HCT116 (cell line): Measurements from ENCODE around the gene UQCRQ. TPM values are rescaled to one million over a fixed set of nuclear protein-coding genes. Genes with fewer than 3 reads are reported as not detected.
"Not testable (repeated sequence)": the region's sequence is repeated elsewhere in the genome, so short reads cannot be mapped to it uniquely, and the experiment has no call there.

ENCODE experiments used
- ATAC-seq: fragments of 200-7000 bp; cut with Tn5 transposase; 2 replicates; pipeline ENCODE4 v1.9.1; 2020; ENCODE audit warnings: mild to moderate bottlenecking, moderate library complexity
- BruUV-seq: library from RNA; stranded (reverse); fragments of 400-500 nt; replicated peaks from 2 replicates; lab custom pipeline; 2021; lab: Mats Ljungman, UMichigan
- CTCF ChIA-PET: fragments of 300-600 bp; sonication (Branson Sonifier 250); formaldehyde crosslinking; loops from one replicate; lab custom pipeline; 2021; ENCODE audit warnings: antibody characterized with exemption; lab: Charles Lee
- POLR2A ChIA-PET: fragments of 300-600, 350-600 bp; sonication (Branson Sonifier 250); formaldehyde crosslinking; loops from one replicate; lab custom pipeline; 2021; ENCODE audit warnings: antibody characterized with exemption; lab: Charles Lee
- RAD21 ChIA-PET, 2 experiments: fragments of 300-600 bp; sonication (Branson Sonifier 250); formaldehyde crosslinking; loops; one replicate each; lab custom pipeline; 2023; ENCODE audit warnings: low total read pairs in 2 of 2; ENCODE audit not compliant: uncharacterized antibody in 2 of 2, unreplicated experiment in 2 of 2, low non-redundant PET in 1 of 2; lab: Charles Lee
- DNase-seq: peaks from one replicate; pipeline ENCODE4 v3.0.0-alpha.2; 2010; ENCODE audit warnings: low read depth, low spot score
- H2AFZ ChIP-seq: fragments of 200-600 bp; shearing (Covaris generic), sonication (generic); 2 replicates; pipeline ENCODE4 v1.6.1; 2017; ENCODE audit warnings: low read depth, mixed run types, mixed read lengths, antibody characterized with exemption, low read length; ENCODE audit not compliant: poor library complexity, severe bottlenecking
- H3K27ac ChIP-seq: 2 replicates; pipeline ENCODE4 v1.5.1; 2012; ENCODE audit warnings: low read depth, low read length
- H3K27me3 ChIP-seq: fragments of 200-600 bp; sonication (generic); 2 replicates; pipeline ENCODE4 v1.6.1; 2016; ENCODE audit warnings: mixed run types, low read length, mixed read lengths; ENCODE audit not compliant: insufficient read depth
- H3K36me3 ChIP-seq, 2 experiments: fragments of 200-500 bp in 1 of 2; fragments of 200-600 bp in 1 of 2; sonication (Bioruptor generic) in 1 of 2; sonication (generic) in 1 of 2; 2 replicates each; pipeline versions ENCODE4 v1.5.1 to v1.6.1; 2014 to 2016; ENCODE audit warnings: low read length in 2 of 2, inconsistent platforms in 1 of 2, mixed read lengths in 1 of 2, mixed run types in 1 of 2; ENCODE audit not compliant: insufficient read depth in 2 of 2, control insufficient read depth in 1 of 2
- H3K4me1 ChIP-seq, 2 experiments: fragments of 200-600 bp in 1 of 2; sonication (generic) in 1 of 2; 2 replicates each; pipeline versions ENCODE4 v1.5.1 to v1.6.1; 2012 to 2017; ENCODE audit warnings: low read length in 2 of 2, inconsistent platforms in 1 of 2, mild to moderate bottlenecking in 1 of 2, mixed read lengths in 1 of 2, mixed run types in 1 of 2, moderate library complexity in 1 of 2; ENCODE audit not compliant: insufficient read depth in 2 of 2, control insufficient read depth in 1 of 2
- H3K4me2 ChIP-seq: fragments of 200-600 bp; sonication (generic); 2 replicates; pipeline ENCODE4 v1.6.1; 2017; ENCODE audit warnings: mixed run types, low read length, mixed read lengths
- H3K4me3 ChIP-seq, 2 experiments: fragments of 200-600 bp in 1 of 2; sonication (generic) in 1 of 2; replicated peaks in 1 of 2; 2 replicates each; pipeline ENCODE4 v1.5.1; 2011 to 2016; ENCODE audit warnings: low read length in 2 of 2, control low read depth in 1 of 2, low read depth in 1 of 2, mild to moderate bottlenecking in 1 of 2, mixed read lengths in 1 of 2, mixed run types in 1 of 2
- H3K79me2 ChIP-seq: fragments of 200-600 bp; sonication (generic); 2 replicates; pipeline ENCODE4 v1.6.1; 2017; ENCODE audit warnings: mild to moderate bottlenecking, mixed run types, low read length, moderate library complexity, mixed read lengths; ENCODE audit not compliant: insufficient read depth
- H3K9ac ChIP-seq: fragments of 200-600 bp; sonication (generic); 2 replicates; pipeline ENCODE4 v1.6.1; 2016; ENCODE audit warnings: low read length, mixed read lengths
- H3K9me2 ChIP-seq: fragments of 200-600 bp; sonication (generic), shearing (Covaris generic); 2 replicates; pipeline ENCODE4 v1.6.1; 2017; ENCODE audit warnings: mixed run types, mild to moderate bottlenecking, moderate library complexity; ENCODE audit not compliant: insufficient read depth
- H3K9me3 ChIP-seq, 2 experiments: fragments of 200-500 bp in 1 of 2; fragments of 200-600 bp in 1 of 2; sonication (Bioruptor generic) in 1 of 2; sonication (generic) in 1 of 2; 2 replicates each; pipeline ENCODE4 v1.6.1; 2014 to 2017; ENCODE audit warnings: low read length in 2 of 2, mixed read lengths in 2 of 2, inconsistent platforms in 1 of 2, low read depth in 1 of 2, mild to moderate bottlenecking in 1 of 2, mixed run types in 1 of 2, moderate library complexity in 1 of 2; ENCODE audit not compliant: control insufficient read depth in 1 of 2, insufficient read depth in 1 of 2
- H4K20me1 ChIP-seq: fragments of 200-600 bp; sonication (generic), shearing (Covaris generic); 2 replicates; pipeline ENCODE4 v1.6.1; 2017; ENCODE audit warnings: mixed run types, mild to moderate bottlenecking, moderate library complexity; ENCODE audit not compliant: insufficient read depth
- CBX3 ChIP-seq: IDR thresholded peaks from 2 replicates; pipeline ENCODE4 v1.6.1; 2012; ENCODE audit warnings: low read depth
- CEBPB ChIP-seq: IDR thresholded peaks from 2 replicates; pipeline ENCODE4 v1.6.1; 2012; ENCODE audit warnings: low read depth
- EGR1 ChIP-seq: IDR thresholded peaks from 2 replicates; pipeline ENCODE4 v1.6.1; 2012; ENCODE audit warnings: low read depth
- EZH2phosphoT487 ChIP-seq: fragments of 200-600 bp; IDR thresholded peaks from 2 replicates; pipeline ENCODE4 v1.6.1; 2018; ENCODE audit warnings: antibody characterized with exemption, borderline replicate concordance
- JUND ChIP-seq: IDR thresholded peaks from 2 replicates; pipeline ENCODE4 v1.6.1; 2012
- MAX ChIP-seq: IDR thresholded peaks from 2 replicates; pipeline ENCODE4 v1.6.1; 2012
- RAD21 ChIP-seq: IDR thresholded peaks from 2 replicates; pipeline ENCODE4 v1.6.1; 2012; ENCODE audit warnings: low read depth, mild to moderate bottlenecking
- REST ChIP-seq: IDR thresholded peaks from 2 replicates; pipeline ENCODE4 v1.6.1; 2012; ENCODE audit warnings: low read depth
- SIN3A ChIP-seq: IDR thresholded peaks from 2 replicates; pipeline ENCODE4 v1.6.1; 2012; ENCODE audit warnings: low read depth
- SP1 ChIP-seq: IDR thresholded peaks from 2 replicates; pipeline ENCODE4 v1.6.1; 2012; ENCODE audit warnings: low read depth
- ZFX ChIP-seq: fragments of 450-650 bp; IDR thresholded peaks from 2 replicates; pipeline ENCODE4 v1.6.1; 2017
- intact Hi-C: fragments of 100-400 bp; cut with micrococcal nuclease; formaldehyde crosslinking; loops from 2 replicates; pipeline ENCODE4 v1.10.0; 2022
- total RNA-seq: library from RNA; stranded (reverse); gene quantifications from one replicate; pipeline ENCODE4 v1.2.1, GENCODE V29; 2021; ENCODE audit not compliant: unreplicated experiment

UQCRQ gene
- total RNA-seq, 1 experiment from 2014 or later, result 528 TPM

GRCh38 chr5:132854301-132854700 lies 12.1 kb upstream of the UQCRQ start:
- DNase-seq, result no peak
- Histone ChIP-seq H3K27me3 (no peaks in the 10 kb centered on the region), H2AFZ (no peak overlapping the region), H3K36me3 (no peaks in the 10 kb centered on the region), H4K20me1 (no peaks in the 10 kb centered on the region), H3K27ac (no peak overlapping the region), H3K9me3 (no peaks in the 10 kb centered on the region), H3K9ac (no peak overlapping the region), H3K4me3 (no peak overlapping the region), H3K4me1 (no peaks in the 10 kb centered on the region), H3K9me2 (no peaks in the 10 kb centered on the region), H3K79me2 (no peaks in the 10 kb centered on the region), H3K4me2 (no peak overlapping the region)
- intact Hi-C loops, result no loop called here
- CTCF ChIA-PET, result interaction anchor here (1.1 kb wide), 1 partner anchor 10 kb away, joined by 3 read pairs; no protein-coding TSS in a partner anchor
- POLR2A ChIA-PET, result interaction anchor here (1.3 kb wide), 1 partner anchor 11 kb away, joined by 4 read pairs; no protein-coding TSS in a partner anchor
- BruUV-seq, result no TSS peak
- RAD21 ChIA-PET, result no interaction called here
- ATAC-seq, result no peak
- no peak for TF ChIP-seq RAD21
- TF ChIP-seq ZFX, result no peak
- TF ChIP-seq JUND, result no peak
- TF ChIP-seq CBX3, result no peak
- no peak for TF ChIP-seq MAX
- no peak for TF ChIP-seq EGR1
- TF ChIP-seq REST, result no peak
- TF ChIP-seq SIN3A, result no peak
- TF ChIP-seq SP1, result no peak
- TF ChIP-seq EZH2phosphoT487, result no peak
- TF ChIP-seq CEBPB, result no peak

GRCh38 chr5:132854992-132855391 lies 11.4 kb upstream of the UQCRQ start:
- H3K4me1 ChIP-seq, ATAC-seq, H3K9me2 ChIP-seq, H3K9ac ChIP-seq, CTCF ChIA-PET, RAD21 ChIA-PET, H3K36me3 ChIP-seq, H2AFZ ChIP-seq, H4K20me1 ChIP-seq, intact Hi-C loops, BruUV-seq, H3K27me3 ChIP-seq, H3K79me2 ChIP-seq, H3K4me3 ChIP-seq, H3K9me3 ChIP-seq, H3K27ac ChIP-seq, H3K4me2 ChIP-seq, DNase-seq: not testable (repeated sequence)
- POLR2A ChIA-PET, result interaction anchor here (1.3 kb wide), 1 partner anchor 10 kb away, joined by 4 read pairs; no protein-coding TSS in a partner anchor
